Activated naive CD4-positive, alpha-beta T cell treated with anti-CD3 and anti-CD28 coated beads, Interleukin-2, amount 50 U/mL, for 16 hours (primary cell): ENCODE results near the gene APRT.
"Not testable (repeated sequence)": the region's sequence is repeated elsewhere in the genome, so short reads cannot be mapped to it uniquely, and the experiment has no call there.

Source experiments
- DNase-seq: peaks from one replicate; pipeline ENCODE4 v3.0.0-alpha.2; 2020

The APRT gene

GRCh38 chr16:88841521-88842307, 30.0 kb upstream of the APRT start:
- no peak for DNase-seq

- no peak for DNase-seq
Observed at GRCh38 chr16:88840600-88841215, 29.0 kb upstream of the APRT start.

GRCh38 chr16:88839745-88840599, 28.2 kb upstream of the APRT start:
- DNase-seq = no peak

- DNase-seq = no peak
Observed at GRCh38 chr16:88839026-88839529, 27.4 kb upstream of the APRT start.

DNA sequence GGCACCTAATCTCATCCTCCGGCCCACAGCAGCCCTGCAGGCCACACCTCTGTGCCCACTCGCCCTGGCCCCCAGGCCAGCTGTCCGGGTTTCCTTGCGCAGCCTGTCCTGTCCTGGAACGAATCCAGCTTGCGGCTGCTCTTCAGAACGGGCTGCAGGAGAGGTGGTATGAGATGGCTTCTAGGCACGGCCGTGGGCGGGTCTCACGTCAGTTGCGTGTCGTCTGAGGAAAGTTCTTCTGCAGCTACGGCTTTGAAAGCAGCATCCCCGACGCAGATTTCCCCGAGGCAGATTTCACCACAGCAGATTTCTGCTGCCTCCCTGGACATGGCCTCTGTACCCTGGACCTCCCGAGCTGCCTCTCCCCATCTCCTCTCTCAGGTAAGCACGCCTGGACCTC, 26.8 kb upstream of the APRT start:
- no peak for DNase-seq

DNA sequence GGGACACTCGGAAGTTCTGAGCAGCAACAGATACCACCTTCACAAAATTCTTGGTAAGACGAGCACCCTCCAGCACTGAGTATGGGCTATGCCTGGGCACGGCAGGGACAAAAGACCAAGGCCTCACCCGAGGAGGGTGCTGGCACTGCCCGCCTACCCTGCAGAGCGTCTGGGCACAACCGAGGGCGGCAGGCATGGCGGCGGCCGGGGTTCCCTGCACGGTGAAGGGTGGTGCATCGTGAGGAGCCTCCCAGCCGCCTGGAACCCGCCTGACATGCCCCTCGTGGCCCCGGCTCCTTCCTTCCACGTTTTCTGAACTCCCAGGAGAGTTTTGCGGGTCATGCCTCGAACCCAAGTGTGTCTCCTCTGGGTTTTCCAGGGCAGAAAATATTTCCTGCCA, 26.1 kb upstream of the APRT start:
- no peak for DNase-seq

DNA sequence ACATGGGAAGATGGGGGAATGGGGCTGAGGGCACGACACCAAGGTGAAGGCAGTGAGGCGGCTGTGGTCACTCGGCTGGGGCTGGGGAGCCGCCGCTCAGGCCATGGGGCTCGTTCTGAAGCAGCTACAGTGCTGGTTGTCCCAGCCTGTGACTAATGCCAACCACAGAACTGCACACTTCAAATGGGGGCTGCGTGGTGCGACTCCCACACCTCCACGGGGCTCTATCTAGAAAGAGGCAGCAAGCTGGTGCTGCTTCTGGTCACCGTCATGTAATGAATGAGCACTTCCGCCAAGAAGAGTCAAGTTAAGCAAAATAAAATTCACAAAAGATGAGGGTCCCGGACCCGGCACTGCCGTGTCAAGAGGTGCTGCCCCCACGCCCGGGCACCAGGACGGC, 25.1 kb upstream of the APRT start:
- DNase-seq = no peak

DNA sequence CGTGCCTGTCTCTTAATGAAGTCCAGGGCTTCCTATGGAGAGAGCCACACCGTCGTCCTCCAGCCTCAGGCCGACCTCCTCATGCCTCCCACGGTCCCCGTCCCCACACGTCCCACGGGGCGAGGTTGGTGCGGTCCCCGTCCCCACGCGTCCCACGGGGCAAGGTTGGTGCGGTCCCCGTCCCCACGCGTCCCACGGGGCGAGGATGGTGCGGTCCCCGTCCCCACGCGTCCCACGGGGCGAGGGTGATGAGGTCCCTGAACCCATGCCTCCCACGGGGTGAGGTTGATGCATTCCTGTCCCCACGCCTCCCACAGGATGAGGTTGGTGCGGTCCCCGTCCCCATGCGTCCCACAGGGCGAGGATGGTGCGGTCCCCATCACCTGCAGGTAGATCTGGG, 24.1 kb upstream of the APRT start:
- DNase-seq = no peak

DNA sequence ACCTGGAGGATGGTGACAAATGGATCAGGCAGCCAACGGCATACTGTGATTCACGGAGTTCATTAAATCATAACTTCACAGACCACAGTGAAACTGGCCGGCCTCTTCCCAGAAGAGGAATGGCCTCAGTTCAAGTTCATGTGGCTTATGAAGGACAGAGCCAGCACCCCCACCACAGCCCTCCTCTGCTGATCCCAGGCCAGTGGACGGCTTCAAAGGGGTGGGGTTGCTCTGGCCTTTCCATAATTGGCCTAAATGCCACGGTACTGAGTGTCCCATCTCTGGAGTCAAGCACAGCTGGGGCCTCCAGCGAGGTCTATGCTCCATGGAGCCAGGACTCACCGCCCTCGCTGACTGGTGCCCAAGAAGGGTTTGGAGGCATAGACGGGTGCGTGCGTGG, 23.7 kb upstream of the APRT start:
- DNase-seq = no peak

DNA sequence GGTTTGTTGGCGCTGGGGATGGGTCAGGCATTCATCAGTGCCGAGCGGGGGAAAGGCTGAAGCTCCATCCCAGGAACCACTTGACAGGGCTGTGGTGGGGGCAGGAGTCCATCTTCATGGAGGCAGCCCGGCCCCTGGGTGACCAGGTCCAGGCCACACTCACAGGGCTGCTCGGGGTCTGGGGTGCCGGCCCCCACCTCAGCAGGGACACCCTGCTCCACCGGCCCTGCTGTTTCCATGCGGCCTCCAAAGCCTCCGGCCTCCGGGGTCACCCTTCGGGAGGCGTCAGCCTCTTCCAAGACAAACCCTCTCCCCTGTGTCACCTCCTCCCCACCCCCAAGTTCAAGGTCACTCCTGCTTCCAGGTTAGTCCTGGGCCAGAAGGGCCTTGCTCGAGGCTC, 22.9 kb upstream of the APRT start:
- no peak for DNase-seq

DNA sequence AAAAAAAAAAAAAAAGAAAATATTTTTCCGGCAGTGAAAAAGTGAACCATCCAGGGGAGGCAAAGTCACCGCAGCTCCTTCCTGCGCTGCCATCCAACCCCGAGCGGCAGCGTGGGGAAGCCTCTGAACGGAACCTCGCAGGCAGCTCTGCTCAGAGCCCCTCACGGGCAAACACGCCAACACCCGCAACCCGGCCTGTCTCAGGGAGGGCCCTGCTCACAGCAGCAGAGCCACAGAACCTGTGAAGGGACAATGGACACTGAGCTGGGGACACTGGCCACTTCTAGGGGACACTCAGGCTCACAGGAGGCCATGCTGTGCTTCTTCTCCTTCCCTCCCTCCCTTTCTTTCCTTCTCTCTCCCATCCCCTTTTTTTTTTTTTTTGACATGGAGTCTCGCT, 21.4 kb upstream of the APRT start:
- no peak for DNase-seq

DNA sequence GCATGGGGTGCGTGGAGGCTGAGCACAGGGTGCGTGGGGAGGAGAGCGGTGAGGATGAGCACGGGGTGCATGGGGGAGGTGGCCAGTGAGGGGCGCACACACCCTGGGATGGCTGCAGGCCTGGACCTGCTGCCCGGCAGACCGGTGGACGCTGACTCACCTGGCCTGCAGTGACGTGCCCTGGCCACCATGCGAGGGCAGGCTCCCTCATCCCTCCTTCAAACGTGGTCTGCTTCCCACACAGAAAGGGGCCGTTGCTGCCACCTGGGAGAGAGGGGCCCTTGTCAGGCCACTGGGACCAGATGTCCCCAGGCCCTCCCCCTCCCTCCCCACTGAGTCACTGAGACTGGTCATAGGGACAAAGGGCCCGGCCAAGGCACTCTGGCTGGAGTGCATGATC, 20.1 kb upstream of the APRT start:
- no peak for DNase-seq

DNA sequence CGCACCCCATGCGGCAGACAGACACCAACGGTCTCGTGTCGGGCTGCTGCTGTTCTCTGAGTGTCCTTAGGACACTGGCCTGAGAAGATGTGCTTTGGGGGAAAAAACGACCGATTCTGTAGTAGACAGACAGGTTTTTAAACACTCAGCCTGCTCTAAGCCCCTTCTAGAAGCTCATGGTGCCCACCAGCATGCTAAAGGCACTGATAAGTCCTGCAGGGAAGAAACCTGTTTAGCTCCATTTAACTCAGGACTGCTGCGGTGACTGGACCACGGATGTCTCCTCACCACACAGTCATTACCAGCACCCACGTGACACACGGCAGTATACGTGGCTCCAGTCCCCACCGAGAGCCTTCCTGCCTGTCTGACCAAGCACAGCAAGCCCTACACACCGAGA, 19.1 kb upstream of the APRT start:
- no peak for DNase-seq

- no peak for DNase-seq
Observed at GRCh38 chr16:88830258-88830657, 18.5 kb upstream of the APRT start.

DNA sequence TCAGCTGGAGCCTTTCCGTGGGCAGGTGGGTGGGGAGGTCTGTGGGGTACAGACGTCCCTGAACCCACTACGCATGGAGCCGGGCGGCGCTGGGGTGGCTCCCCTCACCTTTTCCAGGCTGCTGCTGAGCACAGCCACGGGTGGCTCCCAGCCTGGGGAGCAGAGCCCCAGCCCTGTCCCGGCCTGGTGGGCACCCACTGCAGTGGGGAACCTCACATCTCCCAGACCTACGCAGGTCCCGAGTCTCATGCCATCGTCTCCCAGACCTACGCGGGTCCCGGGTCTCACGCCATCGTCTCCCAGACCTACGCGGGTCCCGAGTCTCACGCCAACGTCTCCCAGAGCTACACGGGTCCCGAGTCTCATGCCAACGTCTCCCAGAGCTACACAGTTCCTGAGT, 17.0 kb upstream of the APRT start:
- DNase-seq = no peak

DNA sequence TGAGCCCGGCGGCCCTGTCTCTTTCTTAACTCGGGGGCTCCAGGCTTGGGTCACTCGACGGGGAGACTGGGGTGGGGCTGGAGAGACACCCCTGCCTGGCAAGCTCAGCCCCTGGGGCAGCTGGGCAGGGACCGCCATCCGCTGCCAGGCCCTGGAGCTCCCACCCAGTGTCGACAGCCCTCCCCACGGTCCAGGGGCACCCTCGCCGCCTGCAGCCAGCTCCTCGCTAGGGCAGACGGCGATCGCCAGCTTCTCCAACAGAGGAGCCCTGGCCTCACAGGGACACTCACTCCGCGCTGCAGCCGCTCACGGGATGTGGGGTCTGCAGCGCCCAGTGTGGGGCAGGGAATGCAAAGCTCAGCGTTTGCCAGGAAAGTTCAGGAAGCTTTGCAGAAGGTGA, 16.0 kb upstream of the APRT start:
- no peak for DNase-seq

- DNase-seq = no peak
Observed at GRCh38 chr16:88826070-88826840, 14.5 kb upstream of the APRT start.

DNA sequence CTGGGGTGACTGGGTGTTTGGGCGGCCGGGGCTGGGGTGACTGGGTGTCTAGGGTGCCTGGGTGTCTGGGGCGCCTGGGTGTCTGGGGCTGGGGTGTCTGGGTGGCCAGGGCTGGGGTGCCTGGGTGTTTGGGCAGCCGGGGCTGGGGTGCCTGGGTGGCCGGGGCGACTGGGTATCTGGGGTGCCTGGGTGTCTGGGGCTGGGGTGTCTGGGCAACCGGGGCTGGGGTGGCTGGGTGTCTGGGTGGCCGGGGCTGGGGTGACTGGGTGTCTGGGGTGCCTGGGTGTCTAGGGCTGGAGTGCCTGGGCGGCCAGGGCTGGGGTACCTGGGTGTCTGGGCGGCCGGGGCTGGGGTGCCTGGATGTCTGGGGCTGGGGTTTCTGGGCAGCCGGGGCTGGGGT, 13.4 kb upstream of the APRT start:
- DNase-seq = no peak

GRCh38 chr16:88824256-88825077, 12.7 kb upstream of the APRT start:
- DNase-seq = no peak

DNA sequence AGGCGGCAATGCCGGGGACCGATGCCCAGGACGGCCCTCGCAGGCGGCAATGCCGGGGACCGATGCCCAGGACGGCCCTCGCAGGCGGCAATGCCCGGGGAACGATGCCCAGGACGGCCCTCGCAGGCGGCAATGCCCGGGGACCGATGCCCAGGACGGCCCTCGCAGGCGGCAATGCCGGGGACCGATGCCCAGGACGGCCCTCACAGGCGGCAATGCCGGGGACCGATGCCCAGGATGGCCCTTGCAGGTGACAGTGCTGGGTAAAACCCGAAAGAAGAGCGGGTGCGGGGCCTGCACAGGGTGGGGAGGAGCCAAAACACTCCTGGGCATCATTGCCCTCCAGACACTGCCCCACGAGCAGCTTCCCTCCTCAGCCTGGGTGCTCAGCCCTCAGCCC, 11.9 kb upstream of the APRT start:
- not testable (repeated sequence) for DNase-seq

- no peak for DNase-seq
Observed at GRCh38 chr16:88822281-88823040, 10.7 kb upstream of the APRT start.
